ENCODE results near the gene AGAP1.
A peak's percentile ranks its signal among the peaks of the same experiment; 100 is the strongest.
"Not testable (repeated sequence)": the region's sequence is repeated elsewhere in the genome, so short reads cannot be mapped to it uniquely, and the experiment has no call there.

The AGAP1 gene

DNA sequence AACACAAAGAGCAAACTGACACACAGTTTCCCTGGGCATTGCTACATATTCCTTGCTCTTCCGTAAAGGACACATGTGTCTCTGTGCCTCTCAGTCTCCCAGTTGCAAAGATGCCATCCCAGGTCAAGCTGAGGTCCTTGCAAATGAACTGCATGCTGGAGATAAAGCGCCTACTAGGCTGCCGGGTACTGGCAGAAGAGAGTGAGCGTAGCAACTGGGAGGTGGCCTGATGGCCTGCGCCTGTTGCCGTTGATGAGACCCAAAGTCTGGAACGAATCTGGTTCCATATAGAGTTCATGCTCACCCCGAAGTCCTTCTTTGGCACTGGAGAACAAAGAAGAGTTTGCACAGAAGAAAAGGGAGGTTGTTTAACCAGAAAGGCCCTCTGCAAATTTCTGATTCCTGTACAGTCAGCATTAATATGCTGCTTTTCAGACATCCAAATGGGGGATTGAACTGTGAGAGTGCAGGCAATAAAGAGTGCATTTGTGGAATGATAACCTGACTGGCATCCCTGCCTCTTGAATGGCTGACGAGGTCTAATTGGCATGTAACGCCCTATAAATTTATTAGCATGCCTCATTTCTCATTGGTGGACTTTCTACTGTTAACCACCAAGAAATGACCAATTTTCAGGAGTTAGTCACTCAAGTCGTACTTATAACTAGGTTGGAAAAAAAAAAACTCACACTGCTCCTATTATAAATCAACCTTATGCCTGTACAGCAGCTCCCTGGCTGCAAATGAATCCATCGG, 595.6 kb downstream of the AGAP1 start:
- DNase-seq = no peak

DNA sequence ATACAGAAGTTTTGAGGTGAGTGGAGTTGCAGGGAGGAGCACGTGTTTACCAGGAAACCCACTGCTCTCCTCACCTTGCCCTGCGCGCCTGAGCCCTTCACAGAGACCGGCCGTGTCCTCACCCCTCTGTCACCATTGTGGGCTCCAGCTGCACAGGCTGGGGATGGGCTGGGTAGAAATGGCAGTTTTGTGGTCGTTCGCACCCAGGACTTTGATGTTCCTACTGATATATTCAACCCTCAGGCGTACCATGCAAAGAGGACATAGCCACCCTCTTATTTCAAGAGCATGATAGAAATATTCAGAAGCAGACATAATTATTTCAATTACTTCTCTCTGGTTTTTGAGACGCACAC, 596.2 kb downstream of the AGAP1 start:
- no peak for DNase-seq

DNA sequence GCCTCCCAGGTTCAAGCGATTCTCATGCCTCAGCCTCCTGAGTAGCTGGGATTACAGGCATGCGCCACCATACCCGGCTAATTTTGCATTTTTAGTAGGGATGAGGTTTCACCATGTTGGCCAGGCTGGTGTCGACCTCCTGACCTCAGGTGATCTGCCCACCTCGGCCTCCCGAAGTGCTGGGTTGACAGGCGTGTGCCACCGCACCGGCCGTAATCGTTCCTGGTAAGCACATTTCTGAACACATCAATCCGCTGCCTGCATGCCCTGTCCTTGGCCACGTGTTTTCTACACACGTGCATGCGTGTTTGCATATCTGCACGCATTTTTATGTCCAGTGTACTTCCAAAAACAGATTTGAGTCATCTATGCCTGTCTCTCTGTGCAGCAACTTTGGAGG, 597.0 kb downstream of the AGAP1 start:
- DNase-seq = not testable (repeated sequence)

DNA sequence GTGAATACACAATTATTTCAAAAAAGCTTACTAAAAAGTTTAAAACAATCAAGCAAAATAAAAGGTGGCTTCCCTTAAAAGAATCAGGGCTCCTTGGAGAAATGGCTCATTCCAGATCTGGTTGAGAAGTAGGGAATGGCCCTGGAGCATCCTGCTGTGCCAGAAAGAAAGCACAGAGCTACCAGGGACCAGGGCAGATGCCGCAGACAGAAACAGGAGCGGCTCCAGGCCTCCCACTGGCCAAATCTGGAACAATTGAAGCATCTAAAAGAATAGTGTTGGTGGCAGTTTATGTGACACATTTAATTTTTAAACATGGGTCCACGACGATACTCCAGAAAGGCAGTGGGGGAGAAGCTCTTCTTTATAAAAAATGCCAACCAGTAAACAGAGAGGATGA, 598.9 kb downstream of the AGAP1 start:
- DNase-seq = no peak

DNA sequence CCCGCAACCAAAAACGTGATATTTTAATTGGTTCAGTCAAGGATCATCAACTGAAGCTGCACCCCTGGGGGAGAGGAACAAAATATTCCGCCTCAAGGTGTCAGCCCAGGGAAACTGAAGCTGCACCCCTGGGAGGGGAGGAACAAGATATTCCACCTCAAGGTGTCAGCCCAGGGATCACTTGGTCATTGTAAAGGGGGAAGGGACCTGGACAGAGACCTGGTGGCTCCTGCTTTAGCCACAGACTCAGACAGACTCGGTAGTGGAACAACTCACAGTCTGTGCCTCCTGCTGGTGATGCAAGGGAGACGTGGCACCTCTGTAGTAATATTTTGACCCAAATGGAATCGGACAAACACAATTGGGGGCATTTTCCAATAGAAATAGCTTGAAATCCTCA, 599.3 kb downstream of the AGAP1 start:
- no peak for DNase-seq

DNA sequence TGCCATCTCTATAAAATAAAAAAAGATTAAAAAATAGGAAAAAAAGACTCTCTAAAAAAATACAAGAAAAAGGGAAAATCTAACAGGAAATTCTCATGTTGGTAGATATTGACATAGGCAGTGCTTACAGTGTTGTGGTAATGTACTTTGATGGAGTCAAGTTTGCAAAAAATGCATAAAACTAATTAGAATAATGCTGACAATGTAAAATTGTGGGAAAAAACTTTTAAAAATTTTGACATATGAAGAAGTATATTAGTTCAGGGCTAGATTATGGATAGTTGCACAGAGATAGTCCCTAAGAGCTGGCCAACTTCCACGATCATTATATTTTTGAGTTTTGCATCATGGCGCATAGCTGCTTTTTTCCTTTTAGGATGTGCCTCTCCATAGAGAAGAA, 601.7 kb downstream of the AGAP1 start:
- DNase-seq = no peak

DNA sequence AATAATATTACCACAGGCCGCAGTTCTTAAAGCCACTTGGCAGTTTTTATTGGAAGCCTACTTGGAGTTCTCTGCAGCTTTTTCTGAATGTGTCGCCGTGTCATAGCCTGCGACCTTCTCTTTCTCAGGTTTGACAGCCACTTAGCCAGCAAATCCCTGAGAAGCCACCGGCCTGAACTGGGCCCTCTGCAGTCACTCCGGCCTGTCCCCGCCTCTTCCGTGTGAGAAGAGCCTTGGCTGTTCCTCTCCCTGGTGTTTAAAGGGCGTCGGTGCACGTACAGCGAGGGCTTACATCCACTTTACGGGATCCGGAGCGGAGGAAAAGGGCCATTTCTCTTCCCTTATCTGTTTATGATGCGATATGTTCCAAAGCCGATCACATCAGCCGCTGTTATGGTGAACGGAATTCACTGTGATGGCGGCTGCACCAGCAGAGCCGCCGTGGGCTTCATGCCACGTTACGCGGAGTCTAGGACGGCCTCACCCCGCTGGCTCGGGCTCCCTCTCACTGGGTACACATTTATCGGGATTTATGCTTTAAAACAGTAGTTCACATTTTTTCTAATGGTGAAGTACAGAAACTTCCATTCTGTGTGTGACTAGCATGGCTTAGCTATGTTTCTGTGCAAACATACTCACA, 607.6 kb downstream of the AGAP1 start:
- DNase-seq = no peak

DNA sequence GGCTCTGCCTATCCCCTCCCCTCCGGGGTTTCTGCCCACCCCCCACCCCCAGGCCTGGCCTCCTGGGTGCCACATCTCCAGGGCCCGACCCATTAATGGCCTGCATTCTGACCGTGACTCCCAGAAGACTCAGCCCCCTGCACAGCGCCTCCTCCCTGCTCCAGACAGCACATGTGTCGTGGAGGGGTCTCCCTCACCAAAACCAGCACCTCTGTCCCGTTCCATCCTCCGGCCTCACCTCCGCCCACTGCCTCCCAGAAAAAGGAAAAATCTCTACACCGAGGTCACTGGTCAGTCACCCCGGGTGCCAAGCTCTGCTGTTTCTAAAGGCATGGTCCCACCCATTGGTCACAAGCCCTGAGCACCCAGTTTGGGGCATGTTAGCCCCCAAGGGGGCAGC, 609.1 kb downstream of the AGAP1 start:
- no peak for DNase-seq

DNA sequence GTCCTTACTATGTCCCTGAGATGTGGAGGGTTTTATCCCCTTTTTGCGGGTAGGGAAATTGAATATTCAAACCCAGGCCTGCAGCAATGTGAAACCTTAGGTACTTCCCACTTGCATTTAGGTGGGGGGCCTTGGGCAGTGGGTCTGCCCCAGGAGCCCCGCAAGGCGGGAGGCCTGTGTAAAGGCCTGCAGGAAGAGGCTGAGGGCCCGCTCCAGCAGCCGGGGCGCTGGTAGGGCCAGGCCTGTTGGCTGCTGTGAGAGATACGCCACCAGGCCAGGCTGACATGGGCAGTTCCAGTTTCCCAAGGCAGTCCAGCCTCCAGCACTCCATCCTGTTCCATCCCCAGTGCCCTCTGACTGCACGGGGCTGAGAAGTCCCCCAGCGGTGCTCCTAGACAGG, 610.1 kb downstream of the AGAP1 start:
- no peak for DNase-seq

DNA sequence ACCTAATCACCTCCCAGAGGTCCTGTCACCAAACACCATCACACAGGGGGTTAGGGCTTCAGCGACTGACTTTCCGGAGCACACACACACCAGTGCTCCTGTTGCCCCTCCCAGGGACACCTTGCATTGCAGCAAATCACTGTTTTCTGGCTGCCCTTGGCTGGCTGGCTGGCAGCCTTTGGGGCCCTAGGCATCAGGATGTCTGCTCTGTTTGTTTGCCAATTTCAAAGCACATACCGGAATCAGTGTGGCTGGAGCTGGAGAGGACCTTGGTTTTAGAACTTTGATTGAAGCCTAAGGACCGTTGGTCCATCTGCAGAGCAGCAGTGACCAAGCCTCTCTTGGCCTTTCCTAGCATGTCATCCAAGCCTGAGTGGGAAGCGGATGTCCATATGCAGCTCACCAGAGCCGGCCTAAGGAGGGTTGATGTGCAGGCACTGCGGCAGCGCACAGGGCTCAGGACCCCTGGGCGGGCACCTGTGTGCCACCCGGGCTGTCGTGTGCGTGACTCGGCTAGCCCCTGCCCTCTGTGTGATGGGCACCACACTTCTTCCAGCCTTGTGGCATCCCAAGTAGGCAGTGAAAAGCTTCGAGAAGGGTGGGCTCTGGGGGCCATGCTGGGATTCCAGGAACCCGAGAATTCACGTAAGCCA, 612.2 kb downstream of the AGAP1 start:
- no peak for DNase-seq

DNA sequence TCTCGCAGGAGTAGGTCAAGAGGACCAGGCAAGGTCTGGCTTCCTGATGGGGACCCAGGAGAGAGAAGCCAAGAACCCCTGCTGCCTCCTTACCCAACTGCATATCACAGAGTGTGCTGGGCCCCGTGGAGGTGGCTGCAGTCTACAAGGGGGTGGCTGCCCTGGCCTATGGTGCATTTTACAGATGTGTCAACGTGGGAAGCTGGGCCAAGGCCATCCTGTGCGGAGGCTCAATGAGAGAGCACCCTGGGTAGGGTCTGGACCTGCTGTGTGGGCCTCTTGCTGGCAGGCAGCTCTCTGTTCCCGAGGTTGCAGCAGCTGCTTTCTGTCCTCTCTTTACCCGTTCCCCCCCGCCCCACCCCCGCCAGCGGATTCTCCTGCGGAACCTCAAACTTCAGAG, 612.9 kb downstream of the AGAP1 start:
- DNase-seq = no peak

DNA sequence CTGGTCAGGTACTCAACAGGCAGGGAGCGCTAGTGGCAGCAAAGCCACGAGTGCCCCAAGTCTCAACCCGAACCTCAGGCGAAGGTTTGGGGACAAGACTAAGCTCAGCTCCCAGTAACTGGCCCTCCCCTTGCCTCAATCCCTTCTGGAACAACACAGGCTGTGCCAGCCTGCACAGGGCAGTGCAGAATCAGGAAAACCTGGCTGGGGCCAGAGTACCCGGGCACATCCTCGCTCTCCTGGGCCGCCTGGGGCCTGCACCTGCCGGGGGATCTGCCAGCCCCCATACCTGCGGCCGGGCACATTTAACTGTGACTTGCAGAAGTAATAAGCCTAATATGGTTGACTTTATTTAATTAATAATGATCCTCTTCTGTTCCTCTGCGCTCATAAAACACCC, 613.7 kb downstream of the AGAP1 start:
- no peak for DNase-seq

DNA sequence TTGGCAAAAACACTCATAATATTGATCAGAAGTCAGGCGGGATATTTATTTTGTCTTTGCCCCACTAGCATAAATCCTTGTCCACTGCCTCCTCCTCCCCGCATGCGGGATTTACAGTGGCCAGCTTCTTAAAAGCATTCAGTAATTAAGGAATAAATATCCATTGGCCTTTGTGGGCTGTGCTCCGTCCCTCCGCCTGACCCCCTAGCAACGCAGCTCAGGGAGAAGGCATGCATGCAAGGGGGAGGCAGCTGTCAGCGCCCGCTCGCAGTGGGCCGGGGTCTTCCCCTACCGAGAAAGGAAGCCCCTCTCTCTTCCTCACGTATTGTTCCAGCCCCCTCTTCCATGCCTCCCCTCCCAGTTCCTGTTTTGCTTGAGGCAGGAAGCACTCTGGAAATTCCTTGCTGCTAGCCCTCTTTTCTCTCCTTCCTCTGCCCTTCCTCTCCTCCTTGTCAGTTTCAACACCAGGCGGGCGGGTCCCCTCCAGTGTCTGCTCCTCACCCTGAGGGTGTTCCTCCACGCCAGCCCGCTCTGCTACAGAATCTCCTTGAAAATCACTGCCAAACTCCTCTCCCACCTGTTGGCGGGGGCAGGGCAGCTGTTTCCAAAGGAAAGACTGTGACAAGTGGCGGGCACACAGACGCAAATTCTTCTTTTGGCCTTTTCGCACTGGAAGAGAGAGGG, 614.2 kb downstream of the AGAP1 start:
- DNase-seq = peak; percentile 57

DNA sequence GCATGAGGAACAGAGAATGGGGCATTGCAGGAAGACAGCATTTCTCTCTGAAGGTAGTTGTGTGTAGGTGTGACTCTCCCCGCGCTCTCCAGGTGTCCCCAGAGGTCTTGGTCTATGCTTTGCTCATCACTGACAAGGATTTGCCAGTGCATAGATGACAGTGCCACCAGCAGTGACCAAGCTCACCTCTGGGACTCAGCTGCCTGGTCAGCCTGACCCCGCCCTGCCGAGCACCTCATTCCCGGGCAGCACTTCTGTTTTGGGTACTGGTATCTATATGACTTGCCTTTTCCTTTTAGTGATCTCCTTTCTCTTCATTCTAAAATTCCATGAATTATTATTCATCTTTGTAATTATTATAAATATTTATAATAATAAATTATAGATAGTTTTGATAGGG, 615.2 kb downstream of the AGAP1 start:
- no peak for DNase-seq

DNA sequence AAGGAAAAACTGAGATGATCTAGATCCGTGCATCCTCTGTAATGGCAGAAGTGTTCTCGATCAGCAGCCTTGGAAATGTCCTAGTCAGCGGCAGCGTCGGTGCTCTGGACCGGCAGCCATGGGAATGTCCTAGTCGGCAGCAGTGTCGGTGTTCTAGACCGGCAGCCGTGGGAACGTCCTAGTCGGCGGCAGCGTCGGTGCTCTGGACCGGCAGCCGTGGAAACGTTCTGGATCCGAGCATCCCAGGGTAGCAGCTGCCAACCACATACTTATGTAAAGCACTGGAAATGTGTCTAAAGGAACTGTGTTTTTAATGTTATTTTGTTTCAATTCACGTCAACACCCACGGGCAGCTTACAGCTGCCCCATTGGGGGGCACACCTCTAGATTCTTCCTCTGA, 615.6 kb downstream of the AGAP1 start:
- no peak for DNase-seq

DNA sequence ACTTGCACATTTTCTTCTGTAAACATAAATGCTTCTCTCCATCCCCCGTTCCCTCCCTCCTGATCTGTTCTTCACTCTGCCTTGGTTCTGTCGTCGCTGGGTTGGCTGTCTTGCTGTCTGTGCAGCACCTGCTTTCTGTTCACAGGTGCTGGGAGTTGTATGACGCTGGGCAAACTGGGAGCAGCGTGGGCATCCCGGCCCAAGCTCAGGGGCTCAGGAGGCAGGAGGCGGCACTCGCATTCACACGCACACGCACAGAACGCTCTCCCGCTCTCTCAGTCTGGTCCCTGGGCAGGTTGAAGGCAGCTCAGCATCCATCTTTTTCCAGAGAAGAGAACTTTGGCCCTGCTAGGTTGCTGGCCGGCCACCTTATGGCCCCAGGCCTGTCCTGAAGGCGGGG, 618.6 kb downstream of the AGAP1 start:
- no peak for DNase-seq

DNA sequence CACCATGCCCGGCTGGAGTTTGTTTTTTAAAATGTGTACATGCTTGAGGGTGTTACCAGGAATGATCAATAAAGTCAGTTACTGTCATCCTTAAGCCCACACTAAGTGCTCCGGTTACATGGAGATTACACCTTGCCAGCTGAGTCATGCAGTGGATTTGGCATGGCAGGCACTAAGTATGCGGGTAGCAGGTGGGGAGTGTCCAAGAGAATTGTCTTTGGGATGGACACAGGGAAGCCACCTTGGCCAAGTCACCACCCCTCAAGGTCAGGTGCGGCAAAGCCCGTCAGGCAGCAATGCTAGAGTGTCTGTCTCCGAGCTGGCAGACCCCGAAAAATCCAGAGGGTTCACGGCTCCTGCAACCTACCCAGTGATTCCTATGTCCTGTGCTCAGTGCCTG, 619.6 kb downstream of the AGAP1 start:
- no peak for DNase-seq

DNA sequence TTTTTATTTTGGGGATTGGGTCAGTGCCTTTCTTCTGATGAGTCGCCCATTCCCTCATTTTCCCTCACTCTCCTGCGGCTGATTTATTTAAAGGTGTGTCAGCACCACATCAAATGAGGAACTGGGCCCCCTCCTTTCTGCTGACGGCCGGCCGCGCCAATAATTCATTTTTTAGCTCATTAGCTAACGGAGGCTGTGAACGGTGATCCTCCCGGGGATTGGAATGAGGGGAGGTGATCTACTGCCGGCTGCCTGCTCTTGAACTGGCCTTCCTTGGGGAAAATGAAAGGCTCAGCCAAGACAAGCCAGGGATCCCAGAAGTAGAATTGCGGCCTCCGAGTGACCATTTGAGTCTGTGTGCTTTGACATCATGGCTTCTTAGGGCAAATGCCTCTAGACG, 620.1 kb downstream of the AGAP1 start:
- no peak for DNase-seq

DNA sequence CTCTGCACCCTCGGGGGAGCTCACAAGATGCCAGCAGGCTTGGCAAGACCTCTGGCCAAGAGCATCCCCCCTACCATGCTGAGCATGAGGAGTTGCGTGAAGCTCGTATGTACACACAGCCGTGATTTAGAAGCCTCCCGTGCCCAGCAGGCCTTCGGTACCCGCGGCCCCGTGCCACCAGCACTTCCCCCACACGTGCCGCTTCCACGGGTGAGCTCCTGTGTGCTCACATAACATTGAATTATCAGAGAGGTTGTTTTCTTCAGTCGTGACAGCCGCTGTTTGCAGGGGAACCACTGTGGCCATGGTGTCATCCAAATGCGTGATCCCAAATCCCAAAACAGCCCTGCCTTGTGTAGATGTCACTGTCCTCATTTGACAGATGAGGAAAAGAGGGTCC, 621.1 kb downstream of the AGAP1 start:
- DNase-seq = no peak

DNA sequence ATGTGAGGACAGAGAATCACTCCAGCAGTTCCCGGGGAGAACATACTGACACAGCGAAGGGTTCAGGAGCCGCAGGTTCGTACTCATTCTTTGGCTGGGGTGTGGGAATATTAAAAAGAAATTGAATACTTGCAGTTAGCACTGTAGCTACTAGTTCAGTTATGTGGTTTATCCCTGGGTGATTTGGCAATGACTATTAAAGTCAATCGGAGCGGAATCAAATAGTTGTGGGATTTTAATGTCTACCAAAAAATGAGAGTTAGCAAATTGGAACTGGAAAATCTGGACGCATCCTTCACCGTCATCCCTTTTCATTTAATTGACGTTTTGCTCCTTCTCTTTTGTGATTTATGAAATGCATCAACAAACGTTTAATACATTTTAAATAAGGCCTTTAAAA, 623.6 kb downstream of the AGAP1 start:
- DNase-seq = peak; percentile 46

DNA sequence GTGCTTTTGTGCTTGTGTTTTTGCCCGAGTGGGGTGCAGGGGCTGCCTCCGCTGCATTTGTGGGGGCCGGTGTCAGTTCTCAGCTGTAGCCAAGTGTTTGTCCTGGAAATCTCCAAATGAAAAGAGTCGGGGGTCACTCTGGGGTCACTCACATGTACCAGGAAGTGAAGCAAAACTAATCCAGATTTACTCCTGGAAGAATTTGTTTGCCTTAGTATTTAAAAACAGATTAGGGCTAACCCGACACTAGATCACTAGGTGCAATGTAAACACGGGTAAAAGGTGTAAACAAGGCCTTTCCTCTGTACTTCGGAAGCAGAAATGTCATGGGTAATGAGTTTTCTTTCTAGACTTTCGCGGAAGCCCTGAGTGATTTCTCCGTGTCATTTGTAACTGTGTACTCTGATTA, 624.0 kb downstream of the AGAP1 start:
- DNase-seq = peak; percentile 72

DNA sequence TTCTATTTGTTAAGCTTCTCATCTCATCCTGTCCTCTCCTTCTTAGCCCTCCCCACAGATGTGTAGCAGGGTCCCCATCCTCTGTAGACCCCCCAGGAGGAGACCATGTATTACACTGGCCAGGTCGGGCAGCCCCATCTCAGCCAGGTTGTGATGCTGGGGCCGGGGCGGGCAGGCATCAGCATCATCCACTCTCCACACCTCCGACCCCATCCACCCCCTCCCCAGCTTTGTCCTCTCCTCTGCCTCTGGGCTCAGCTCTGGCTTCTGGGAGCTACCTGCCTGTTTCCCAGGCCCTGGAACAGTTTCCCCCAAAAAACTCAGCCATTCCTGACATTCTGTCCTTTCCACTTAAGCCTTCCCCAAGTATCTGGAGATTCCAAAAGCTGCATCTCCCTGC, 625.2 kb downstream of the AGAP1 start:
- no peak for DNase-seq

DNA sequence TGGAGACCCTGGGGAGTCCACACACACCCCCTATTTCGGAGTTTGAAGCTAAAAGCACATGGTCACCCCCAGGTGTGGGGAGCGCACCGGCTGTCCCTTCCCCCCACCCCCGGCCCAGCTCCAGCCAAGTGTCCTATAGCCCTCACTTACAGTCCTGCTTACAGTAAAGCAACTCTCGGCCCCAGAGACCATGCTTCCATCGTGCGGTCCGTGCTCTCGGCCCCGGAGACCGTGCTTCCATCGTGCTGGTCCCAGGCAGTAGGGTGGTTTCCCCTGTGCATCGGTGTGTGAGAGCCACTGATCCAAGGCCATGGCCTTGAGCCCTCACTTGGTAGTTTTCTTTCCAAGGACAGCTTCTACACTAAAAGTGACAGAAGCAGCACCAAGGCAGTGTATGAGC, 625.6 kb downstream of the AGAP1 start:
- DNase-seq = no peak

DNA sequence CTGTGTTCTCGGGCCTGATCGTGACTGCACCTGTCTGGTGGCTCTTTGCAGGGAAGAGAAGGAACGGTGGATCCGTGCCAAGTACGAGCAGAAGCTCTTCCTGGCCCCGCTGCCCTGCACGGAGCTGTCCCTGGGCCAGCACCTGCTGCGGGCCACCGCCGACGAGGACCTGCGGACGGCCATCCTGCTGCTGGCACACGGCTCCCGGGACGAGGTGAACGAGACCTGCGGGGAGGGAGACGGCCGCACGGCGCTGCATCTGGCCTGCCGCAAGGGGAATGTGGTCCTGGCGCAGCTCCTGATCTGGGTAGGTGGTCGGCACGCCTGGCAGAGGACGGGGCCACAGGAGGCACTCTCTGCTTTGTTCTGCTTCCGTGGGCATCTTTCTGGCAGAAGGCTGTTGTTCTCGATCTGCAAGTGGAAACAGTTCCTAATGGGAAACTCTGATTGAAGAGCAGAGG, 626.3 kb downstream of the AGAP1 start:
- no peak for DNase-seq
